ENCODE results near the gene COX18.

The COX18 gene

GRCh38 chr4:73069338-73070073, at the start of gene COX18:
Gene COX18 (minus strand): TSS chr4:73069716. CDS start chr4:73069649, 67 bp downstream.
- Mint-ChIP-seq H3K27me3 (no peaks in the 10 kb centered on the region), H3K27ac (peak within 1 kb of the TSS; percentile 100), H3K4me3 (peak within 1 kb of the TSS; percentile 93), H3K36me3 (ENCODE audit: low read depth) (peaks cover 41% of the 10 kb centered on the region), H3K9me3 (no peaks in the 10 kb centered on the region), H3K4me1 (ENCODE audit: low read depth) (peaks cover 24% of the 10 kb centered on the region)
- intact Hi-C loops (cut with micrococcal nuclease), result loop anchor here (1.0 to 10.0 kb wide), 2 partner anchors 55 to 190 kb away; no protein-coding TSS in a partner anchor

GRCh38 chr4:73109493-73109892, 40.0 kb upstream of the COX18 start:
- H3K9me3 Mint-ChIP-seq, result no peaks in the 10 kb centered on the region
- H3K27ac Mint-ChIP-seq, result no peak overlapping the region
- H3K27me3 Mint-ChIP-seq, result no peaks in the 10 kb centered on the region
- no peak overlapping the region for H3K4me3 Mint-ChIP-seq
- peaks cover 31% of the 10 kb centered on the region for H3K36me3 Mint-ChIP-seq (ENCODE audit: low read depth)
- intact Hi-C loops (cut with micrococcal nuclease), result no loop called here
- H3K4me1 Mint-ChIP-seq (ENCODE audit: low read depth), result no peaks in the 10 kb centered on the region

- no peak overlapping the region for H3K27ac Mint-ChIP-seq
These were observed 35.2 kb upstream of the COX18 start for GRCh38 chr4:73104695-73105094.

GRCh38 chr4:73103799-73104503, 34.4 kb upstream of the COX18 start:
- Mint-ChIP-seq H3K27ac (no peak overlapping the region), H3K36me3 (ENCODE audit: low read depth) (peaks cover 37% of the 10 kb centered on the region), H3K27me3 (no peaks in the 10 kb centered on the region), H3K9me3 (no peaks in the 10 kb centered on the region), H3K4me1 (ENCODE audit: low read depth) (peaks cover 5% of the 10 kb centered on the region), H3K4me3 (no peak overlapping the region)
- intact Hi-C loops (cut with micrococcal nuclease), result no loop called here

More at GRCh38 chr4:73104695-73105094, 35.2 kb upstream of the COX18 start:
- no peaks in the 10 kb centered on the region for H3K9me3 Mint-ChIP-seq
- intact Hi-C loops (cut with micrococcal nuclease), result no loop called here
- H3K27me3 Mint-ChIP-seq, result no peaks in the 10 kb centered on the region
- H3K36me3 Mint-ChIP-seq (ENCODE audit: low read depth), result peaks cover 29% of the 10 kb centered on the region
- no peak overlapping the region for H3K4me3 Mint-ChIP-seq
- peaks cover 5% of the 10 kb centered on the region for H3K4me1 Mint-ChIP-seq (ENCODE audit: low read depth)

- Mint-ChIP-seq H3K36me3 (ENCODE audit: low read depth) (peaks cover 80% of the 10 kb centered on the region), H3K4me3 (no peak overlapping the region), H3K9me3 (no peaks in the 10 kb centered on the region), H3K27ac (no peak overlapping the region), H3K27me3 (no peaks in the 10 kb centered on the region), H3K4me1 (ENCODE audit: low read depth) (peaks cover 2% of the 10 kb centered on the region)
- intact Hi-C loops (cut with micrococcal nuclease), result no loop called here
These were observed 29.6 kb upstream of the COX18 start for GRCh38 chr4:73099143-73099542.

GRCh38 chr4:73098713-73099112, 29.2 kb upstream of the COX18 start:
- Mint-ChIP-seq H3K36me3 (ENCODE audit: low read depth) (peaks cover 80% of the 10 kb centered on the region), H3K27ac (no peak overlapping the region)
- intact Hi-C loops (cut with micrococcal nuclease), result no loop called here

GRCh38 chr4:73098016-73098415, 28.5 kb upstream of the COX18 start:
- Mint-ChIP-seq H3K4me1 (ENCODE audit: low read depth) (no peaks in the 10 kb centered on the region), H3K27ac (no peak overlapping the region), H3K36me3 (ENCODE audit: low read depth) (peaks cover 85% of the 10 kb centered on the region), H3K4me3 (no peak overlapping the region), H3K27me3 (no peaks in the 10 kb centered on the region), H3K9me3 (no peaks in the 10 kb centered on the region)
- intact Hi-C loops (cut with micrococcal nuclease), result no loop called here

More at GRCh38 chr4:73098713-73099112, 29.2 kb upstream of the COX18 start:
- no peaks in the 10 kb centered on the region for H3K4me1 Mint-ChIP-seq (ENCODE audit: low read depth)
- no peak overlapping the region for H3K4me3 Mint-ChIP-seq
- no peaks in the 10 kb centered on the region for H3K27me3 Mint-ChIP-seq
- no peaks in the 10 kb centered on the region for H3K9me3 Mint-ChIP-seq

GRCh38 chr4:73092868-73093267, 23.4 kb upstream of the COX18 start:
- Mint-ChIP-seq H3K27me3 (no peaks in the 10 kb centered on the region), H3K27ac (no peak overlapping the region), H3K4me1 (ENCODE audit: low read depth) (peaks cover 9% of the 10 kb centered on the region), H3K36me3 (ENCODE audit: low read depth) (peaks cover 63% of the 10 kb centered on the region), H3K9me3 (no peaks in the 10 kb centered on the region), H3K4me3 (no peak overlapping the region)
- intact Hi-C loops (cut with micrococcal nuclease), result loop anchor here (5.0 kb wide), 1 partner anchor 49 kb away; no protein-coding TSS in a partner anchor

GRCh38 chr4:73090738-73091137, 21.2 kb upstream of the COX18 start:
- no peak overlapping the region for H3K4me3 Mint-ChIP-seq
- no peaks in the 10 kb centered on the region for H3K27me3 Mint-ChIP-seq
- intact Hi-C loops (cut with micrococcal nuclease), result loop anchor here (5.0 kb wide), 1 partner anchor 52 kb away; no protein-coding TSS in a partner anchor
- peaks cover 15% of the 10 kb centered on the region for H3K4me1 Mint-ChIP-seq (ENCODE audit: low read depth)
- H3K27ac Mint-ChIP-seq, result peak overlapping the region; percentile 18
- H3K36me3 Mint-ChIP-seq (ENCODE audit: low read depth), result peaks cover 49% of the 10 kb centered on the region
- H3K9me3 Mint-ChIP-seq, result no peaks in the 10 kb centered on the region

GRCh38 chr4:73087871-73088270, 18.4 kb upstream of the COX18 start:
- H3K4me3 Mint-ChIP-seq, result no peak overlapping the region

GRCh38 chr4:73086095-73086868, 16.8 kb upstream of the COX18 start:
- Mint-ChIP-seq H3K27ac (no peak overlapping the region), H3K4me3 (no peak overlapping the region), H3K27me3 (no peaks in the 10 kb centered on the region), H3K9me3 (no peaks in the 10 kb centered on the region), H3K36me3 (ENCODE audit: low read depth) (peaks cover 57% of the 10 kb centered on the region), H3K4me1 (ENCODE audit: low read depth) (peaks cover 13% of the 10 kb centered on the region)
- intact Hi-C loops (cut with micrococcal nuclease), result no loop called here

More at GRCh38 chr4:73087871-73088270, 18.4 kb upstream of the COX18 start:
- Mint-ChIP-seq H3K27ac (no peak overlapping the region), H3K36me3 (ENCODE audit: low read depth) (peaks cover 51% of the 10 kb centered on the region), H3K9me3 (no peaks in the 10 kb centered on the region), H3K4me1 (ENCODE audit: low read depth) (peaks cover 15% of the 10 kb centered on the region), H3K27me3 (no peaks in the 10 kb centered on the region)
- intact Hi-C loops (cut with micrococcal nuclease), result no loop called here

- Mint-ChIP-seq H3K4me1 (ENCODE audit: low read depth) (no peaks in the 10 kb centered on the region), H3K36me3 (ENCODE audit: low read depth) (peaks cover 81% of the 10 kb centered on the region), H3K27me3 (no peaks in the 10 kb centered on the region), H3K27ac (no peak overlapping the region), H3K4me3 (no peak overlapping the region), H3K9me3 (no peaks in the 10 kb centered on the region)
- intact Hi-C loops (cut with micrococcal nuclease), result no loop called here
These were observed 11.3 kb upstream of the COX18 start for GRCh38 chr4:73080789-73081188.

GRCh38 chr4:73075832-73076231, 6.3 kb upstream of the COX18 start:
- intact Hi-C loops (cut with micrococcal nuclease), result loop anchor here (10.0 kb wide), 1 partner anchor 49 kb away; no protein-coding TSS in a partner anchor
- Mint-ChIP-seq H3K27me3 (no peaks in the 10 kb centered on the region), H3K36me3 (ENCODE audit: low read depth) (peaks cover 64% of the 10 kb centered on the region), H3K9me3 (no peaks in the 10 kb centered on the region), H3K4me3 (no peak overlapping the region), H3K4me1 (ENCODE audit: low read depth) (no peaks in the 10 kb centered on the region), H3K27ac (no peak overlapping the region)

- Mint-ChIP-seq H3K27ac (peak overlapping the region; percentile 100), H3K36me3 (ENCODE audit: low read depth) (peaks cover 37% of the 10 kb centered on the region), H3K9me3 (no peaks in the 10 kb centered on the region), H3K27me3 (no peaks in the 10 kb centered on the region), H3K4me3 (peak overlapping the region; percentile 93), H3K4me1 (ENCODE audit: low read depth) (peaks cover 24% of the 10 kb centered on the region)
- intact Hi-C loops (cut with micrococcal nuclease), result loop anchor here (10.0 kb wide), 1 partner anchor 55 kb away; no protein-coding TSS in a partner anchor
These were observed 516 bp upstream of the COX18 start for GRCh38 chr4:73070074-73070390.
